Hematopoietic multipotent progenitor cell treated with erythropoietin and hydrocortisone succinate and interleukin-3 and kit ligand, for 8 days (in vitro differentiated cells): ENCODE results near the gene TECPR2.

Source experiments
- DNase-seq: peaks from one replicate; pipeline ENCODE4 v3.0.0-alpha.2; 2015

TECPR2 gene

GRCh38 chr14:102500158-102500662 is 137.5 kb downstream of the TECPR2 start:
- DNase-seq: peak; percentile 57

- no peak for DNase-seq
Observed at GRCh38 chr14:102500713-102501112, 138.0 kb downstream of the TECPR2 start.

- no peak for DNase-seq
Observed at GRCh38 chr14:102501751-102502315, 139.1 kb downstream of the TECPR2 start.

GRCh38 chr14:102502571-102502970 is 139.8 kb downstream of the TECPR2 start:
- no peak for DNase-seq

GRCh38 chr14:102503641-102504327 is 141.0 kb downstream of the TECPR2 start:
- DNase-seq: no peak

- DNase-seq: peak; percentile 95
Observed at GRCh38 chr14:102504328-102504999, 141.7 kb downstream of the TECPR2 start.

- no peak for DNase-seq
Observed at GRCh38 chr14:102505000-102505619, 142.4 kb downstream of the TECPR2 start.

- no peak for DNase-seq
Observed at GRCh38 chr14:102505775-102506625, 143.3 kb downstream of the TECPR2 start.

- DNase-seq: no peak
Observed at GRCh38 chr14:102506626-102506925, 143.8 kb downstream of the TECPR2 start.

- no peak for DNase-seq
Observed at GRCh38 chr14:102507081-102507856, 144.5 kb downstream of the TECPR2 start.

- DNase-seq: no peak
Observed at GRCh38 chr14:102507857-102508312, 145.1 kb downstream of the TECPR2 start.

- DNase-seq: peak; percentile 83
Observed at GRCh38 chr14:102508410-102508773, 145.7 kb downstream of the TECPR2 start.

- peak; percentile 46 for DNase-seq
Observed at GRCh38 chr14:102508774-102509745, 146.3 kb downstream of the TECPR2 start.

GRCh38 chr14:102509746-102510615 is 147.2 kb downstream of the TECPR2 start, which contains the start of gene ANKRD9:
Gene ANKRD9 (minus strand): TSS chr14:102509776. CDS start chr14:102507889, 1,887 bp downstream.
- DNase-seq: peak; percentile 93

GRCh38 chr14:102510616-102511520 is 148.1 kb downstream of the TECPR2 start:
- DNase-seq: peak; percentile 79

GRCh38 chr14:102511538-102511937 is 148.8 kb downstream of the TECPR2 start:
- no peak for DNase-seq

- DNase-seq: no peak
Observed at GRCh38 chr14:102512793-102513300, 150.1 kb downstream of the TECPR2 start.
